Skeletal muscle cell (primary cell): ENCODE measurements around the gene ABCA3.

Experiments
- DNase-seq: peaks from one replicate; pipeline ENCODE4 v3.0.0-alpha.2; 2010; ENCODE audit warnings: low read depth
- H3K4me3 ChIP-seq: 2 replicates; pipeline ENCODE4 v1.5.1; 2011; ENCODE audit warnings: low read depth, mild to moderate bottlenecking, control low read depth, low read length, moderate library complexity

ABCA3 gene

DNA sequence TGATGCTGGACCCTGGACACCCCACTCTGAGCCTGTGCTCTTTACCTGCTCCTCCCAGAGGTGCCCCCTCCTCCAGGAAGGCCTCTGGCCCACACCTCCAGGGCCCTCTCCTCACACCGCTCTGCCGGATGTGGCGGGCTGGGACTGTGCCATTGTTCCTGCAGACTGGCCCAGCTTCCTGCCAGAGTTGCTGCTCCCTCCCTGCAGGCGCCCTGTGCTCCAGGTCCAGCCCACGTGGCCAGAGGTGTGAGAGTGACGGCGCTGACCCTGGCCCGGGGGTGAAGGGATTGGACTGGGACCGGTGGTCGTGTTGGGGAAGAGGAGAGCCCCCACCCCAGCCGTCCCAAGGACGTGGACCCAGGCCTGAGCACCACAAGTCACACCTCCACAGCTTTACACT is 111.4 kb downstream of the ABCA3 start:
- H3K4me3 ChIP-seq: no peak overlapping the region
- no peak for DNase-seq

DNA sequence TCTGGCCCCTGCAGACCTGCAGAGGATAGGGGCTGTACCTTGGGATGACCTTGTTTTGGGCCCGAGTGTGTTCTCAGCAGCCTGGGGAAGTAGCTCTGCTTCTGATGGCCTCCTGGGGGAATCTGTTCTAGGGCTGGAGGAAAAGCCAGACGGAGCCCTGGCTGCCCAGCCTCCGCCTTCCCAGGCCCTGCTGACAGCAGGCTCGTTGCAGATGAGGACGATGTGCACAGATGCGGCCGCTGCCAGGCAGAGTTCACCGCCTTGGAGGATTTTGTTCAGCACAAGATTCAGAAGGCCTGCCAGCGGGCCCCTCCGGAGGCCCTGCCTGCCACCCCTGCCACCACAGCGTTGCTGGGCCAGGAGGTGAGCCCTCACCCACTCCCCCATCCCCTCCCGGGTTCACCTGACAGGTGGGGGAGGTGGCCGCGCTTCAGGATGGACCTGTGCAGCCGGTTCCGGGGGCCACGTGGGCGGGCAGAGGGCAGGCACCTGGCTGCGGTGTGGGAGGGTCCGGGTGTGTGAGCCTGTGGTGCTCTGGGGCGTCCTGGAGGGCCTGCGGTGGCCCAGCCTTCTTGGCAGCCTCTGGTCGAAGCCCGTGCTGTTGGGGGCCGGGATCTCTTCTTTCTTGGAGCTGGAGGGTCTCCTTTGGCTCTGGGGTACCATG is 112.2 kb downstream of the ABCA3 start:
- H3K4me3 ChIP-seq: no peak overlapping the region
- DNase-seq: no peak

DNA sequence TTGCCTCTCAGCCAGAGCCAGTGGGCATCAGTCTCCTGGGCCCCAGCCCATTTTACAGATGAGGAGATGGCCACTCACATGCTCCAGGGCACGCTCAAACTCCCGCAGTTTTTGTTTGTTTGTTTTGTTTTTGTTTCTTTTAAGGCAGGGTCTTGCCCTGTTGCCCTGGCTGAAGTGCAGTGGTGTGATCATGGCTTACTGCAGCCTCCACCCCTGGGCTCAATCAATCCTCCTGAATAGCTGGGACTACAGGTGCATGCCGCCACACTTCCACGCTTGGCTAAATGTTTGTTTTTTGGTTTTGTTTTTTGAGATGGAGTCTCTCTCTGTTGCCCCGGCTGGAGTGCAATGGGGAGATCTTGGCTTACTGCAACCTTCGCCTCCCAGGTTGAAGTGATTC is 113.6 kb downstream of the ABCA3 start:
- no peak overlapping the region for H3K4me3 ChIP-seq
- no peak for DNase-seq

DNA sequence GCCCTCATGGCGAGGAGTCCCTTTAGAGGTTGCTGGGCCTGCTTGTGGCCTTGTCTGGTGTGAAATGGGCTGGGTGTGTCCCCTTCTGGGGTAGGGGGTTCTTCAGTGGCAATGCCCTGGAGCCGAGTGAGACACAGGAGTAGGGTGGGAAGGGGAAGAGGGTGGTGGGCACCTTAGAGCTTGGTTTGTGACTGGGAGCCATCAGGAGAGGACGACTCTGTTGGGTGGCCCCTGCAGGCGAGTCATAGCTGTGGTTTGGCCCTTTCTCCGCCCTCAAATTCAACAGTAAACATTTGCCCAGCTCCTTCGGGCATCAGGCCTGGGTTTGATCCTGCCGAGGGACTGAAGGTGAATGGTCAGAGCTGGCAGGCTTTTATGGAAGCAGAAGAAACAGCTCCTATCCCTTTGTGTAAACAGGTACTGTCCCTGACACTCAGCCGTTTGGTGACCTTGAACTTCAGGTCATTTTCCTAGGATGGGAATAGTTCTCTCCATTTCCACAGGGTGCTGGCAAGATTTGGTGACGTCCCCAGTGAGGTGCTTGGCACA is 114.2 kb downstream of the ABCA3 start:
- no peak overlapping the region for H3K4me3 ChIP-seq
- no peak for DNase-seq
